ENCODE data around the gene ADGRF1.

DNA sequence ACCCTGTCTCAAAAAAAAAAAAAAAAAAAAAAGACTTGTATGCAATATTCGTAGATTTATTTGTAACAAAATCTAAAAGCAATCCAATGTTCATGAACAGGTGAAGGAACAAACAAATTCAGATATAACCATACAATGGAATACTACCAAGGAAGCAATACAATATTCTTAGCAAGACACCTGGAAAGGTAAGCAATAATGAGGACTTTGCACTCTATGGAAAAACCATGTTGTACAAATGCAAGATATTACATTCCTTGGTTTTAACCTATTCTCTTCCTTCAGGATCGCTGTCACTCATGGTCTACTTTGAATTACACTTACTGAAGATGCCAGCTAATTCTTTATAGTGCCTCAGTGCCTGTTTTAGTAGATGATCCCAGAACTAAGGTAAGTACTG is 14.7 kb upstream of the ADGRF1 start:
- TF ChIP-seq, protein P1, sequence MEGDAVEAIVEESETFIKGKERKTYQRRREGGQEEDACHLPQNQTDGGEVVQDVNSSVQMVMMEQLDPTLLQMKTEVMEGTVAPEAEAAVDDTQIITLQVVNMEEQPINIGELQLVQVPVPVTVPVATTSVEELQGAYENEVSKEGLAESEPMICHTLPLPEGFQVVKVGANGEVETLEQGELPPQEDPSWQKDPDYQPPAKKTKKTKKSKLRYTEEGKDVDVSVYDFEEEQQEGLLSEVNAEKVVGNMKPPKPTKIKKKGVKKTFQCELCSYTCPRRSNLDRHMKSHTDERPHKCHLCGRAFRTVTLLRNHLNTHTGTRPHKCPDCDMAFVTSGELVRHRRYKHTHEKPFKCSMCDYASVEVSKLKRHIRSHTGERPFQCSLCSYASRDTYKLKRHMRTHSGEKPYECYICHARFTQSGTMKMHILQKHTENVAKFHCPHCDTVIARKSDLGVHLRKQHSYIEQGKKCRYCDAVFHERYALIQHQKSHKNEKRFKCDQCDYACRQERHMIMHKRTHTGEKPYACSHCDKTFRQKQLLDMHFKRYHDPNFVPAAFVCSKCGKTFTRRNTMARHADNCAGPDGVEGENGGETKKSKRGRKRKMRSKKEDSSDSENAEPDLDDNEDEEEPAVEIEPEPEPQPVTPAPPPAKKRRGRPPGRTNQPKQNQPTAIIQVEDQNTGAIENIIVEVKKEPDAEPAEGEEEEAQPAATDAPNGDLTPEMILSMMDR (IDR thresholded peaks at IDR 0.05) = no peak
- no peak for TF ChIP-seq POLR2AphosphoS5 (IDR thresholded peaks at IDR 0.05)
- TF ChIP-seq EP300 (IDR thresholded peaks at IDR 0.05) = no peak
- no peak for TF ChIP-seq POLR2A (IDR thresholded peaks at IDR 0.05; ENCODE audit: low read depth)

Measured in esophagus muscularis mucosa (tissue), 4 donors.